Measurements from ENCODE around the gene CHST8. TPM values are rescaled to one million over a fixed set of nuclear protein-coding genes. Genes with fewer than 3 reads are reported as not detected.

CHST8 gene
- total and polyA plus RNA-seq, 2 of the 13 experiments (the other 11 are each of a cell fraction or from before 2014, with no cell fraction given) = not detected

DNA sequence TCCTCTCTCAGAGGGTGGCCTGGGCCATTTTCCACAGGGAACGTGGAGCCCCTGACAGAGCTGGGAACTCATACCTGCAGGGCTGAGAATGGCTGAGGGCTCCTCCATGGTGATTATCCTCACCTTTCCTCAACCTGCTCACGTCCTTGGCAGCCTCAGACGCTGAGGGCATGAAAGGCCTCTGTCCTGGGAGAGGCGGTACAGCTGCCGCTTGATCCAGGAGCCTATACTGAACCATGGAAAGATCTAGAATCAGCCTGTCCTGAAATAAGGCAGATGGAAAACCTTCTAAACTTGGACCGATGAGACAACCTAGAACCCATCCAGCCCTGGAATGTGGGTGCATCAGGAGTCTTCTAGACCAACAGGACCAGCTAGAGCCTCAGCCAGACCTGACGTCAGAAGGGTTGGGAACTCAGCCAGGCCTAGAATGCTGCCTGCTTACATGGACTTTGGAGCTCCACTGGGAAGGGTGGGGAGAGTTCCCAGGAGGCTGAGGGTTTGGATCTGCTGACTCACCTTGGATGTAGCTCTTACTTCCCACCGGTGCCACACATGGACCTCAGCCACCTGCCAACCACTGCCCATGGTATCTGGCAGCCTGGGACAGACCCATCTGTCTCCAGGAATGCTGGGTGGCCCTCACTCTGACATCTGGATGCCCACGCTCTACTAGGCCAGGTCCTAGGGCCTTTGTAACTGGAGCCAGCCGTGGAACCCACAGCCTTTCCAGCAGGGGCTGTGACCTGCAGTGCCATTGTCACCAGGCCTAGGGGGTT is 182.5 kb downstream of the CHST8 start (continued):
- no peak for TF ChIP-seq ZNF383 (CRISPR knock-in tag; IDR thresholded peaks at IDR 0.05; ENCODE audit: borderline replicate concordance)
- TF ChIP-seq, protein P1, sequence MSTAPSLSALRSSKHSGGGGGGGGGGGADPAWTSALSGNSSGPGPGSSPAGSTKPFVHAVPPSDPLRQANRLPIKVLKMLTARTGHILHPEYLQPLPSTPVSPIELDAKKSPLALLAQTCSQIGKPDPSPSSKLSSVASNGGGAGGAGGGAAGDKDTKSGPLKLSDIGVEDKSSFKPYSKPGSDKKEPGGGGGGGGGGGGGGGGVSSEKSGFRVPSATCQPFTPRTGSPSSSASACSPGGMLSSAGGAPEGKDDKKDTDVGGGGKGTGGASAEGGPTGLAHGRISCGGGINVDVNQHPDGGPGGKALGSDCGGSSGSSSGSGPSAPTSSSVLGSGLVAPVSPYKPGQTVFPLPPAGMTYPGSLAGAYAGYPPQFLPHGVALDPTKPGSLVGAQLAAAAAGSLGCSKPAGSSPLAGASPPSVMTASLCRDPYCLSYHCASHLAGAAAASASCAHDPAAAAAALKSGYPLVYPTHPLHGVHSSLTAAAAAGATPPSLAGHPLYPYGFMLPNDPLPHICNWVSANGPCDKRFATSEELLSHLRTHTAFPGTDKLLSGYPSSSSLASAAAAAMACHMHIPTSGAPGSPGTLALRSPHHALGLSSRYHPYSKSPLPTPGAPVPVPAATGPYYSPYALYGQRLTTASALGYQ (CRISPR knock-in tag; IDR thresholded peaks at IDR 0.05) = no peak
- TF ChIP-seq MIER3 (CRISPR knock-in tag; IDR thresholded peaks at IDR 0.05; ENCODE audit: borderline replicate concordance) = peak; percentile 38; the same call in 1 of the 2 replicates
- no peak for TF ChIP-seq ZNF460 (CRISPR knock-in tag; IDR thresholded peaks at IDR 0.05; ENCODE audit: borderline replicate concordance)
- no peak for TF ChIP-seq ZFAT (CRISPR knock-in tag; conservative IDR thresholded peaks at IDR 0.05)
- no peak for TF ChIP-seq SMAD3 (CRISPR knock-in tag; IDR thresholded peaks at IDR 0.05)
- no peak for TF ChIP-seq ZNF598 (CRISPR knock-in tag; IDR thresholded peaks at IDR 0.05; ENCODE audit: borderline replicate concordance)
- no peak for TF ChIP-seq ZKSCAN1 (IDR thresholded peaks at IDR 0.05; ENCODE audit: low read length)
- no peak for TF ChIP-seq ZNF256 (CRISPR knock-in tag; conservative IDR thresholded peaks at IDR 0.05)
- TF ChIP-seq, protein P2, sequence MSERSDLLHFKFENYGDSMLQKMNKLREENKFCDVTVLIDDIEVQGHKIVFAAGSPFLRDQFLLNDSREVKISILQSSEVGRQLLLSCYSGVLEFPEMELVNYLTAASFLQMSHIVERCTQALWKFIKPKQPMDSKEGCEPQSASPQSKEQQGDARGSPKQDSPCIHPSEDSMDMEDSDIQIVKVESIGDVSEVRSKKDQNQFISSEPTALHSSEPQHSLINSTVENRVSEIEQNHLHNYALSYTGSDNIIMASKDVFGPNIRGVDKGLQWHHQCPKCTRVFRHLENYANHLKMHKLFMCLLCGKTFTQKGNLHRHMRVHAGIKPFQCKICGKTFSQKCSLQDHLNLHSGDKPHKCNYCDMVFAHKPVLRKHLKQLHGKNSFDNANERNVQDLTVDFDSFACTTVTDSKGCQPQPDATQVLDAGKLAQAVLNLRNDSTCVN (CRISPR knock-in tag; IDR thresholded peaks at IDR 0.05; ENCODE audit: borderline replicate concordance) = peak; percentile 98
- TF ChIP-seq ZNF619 (CRISPR knock-in tag; IDR thresholded peaks at IDR 0.05) = no peak
- TF ChIP-seq, protein P3, sequence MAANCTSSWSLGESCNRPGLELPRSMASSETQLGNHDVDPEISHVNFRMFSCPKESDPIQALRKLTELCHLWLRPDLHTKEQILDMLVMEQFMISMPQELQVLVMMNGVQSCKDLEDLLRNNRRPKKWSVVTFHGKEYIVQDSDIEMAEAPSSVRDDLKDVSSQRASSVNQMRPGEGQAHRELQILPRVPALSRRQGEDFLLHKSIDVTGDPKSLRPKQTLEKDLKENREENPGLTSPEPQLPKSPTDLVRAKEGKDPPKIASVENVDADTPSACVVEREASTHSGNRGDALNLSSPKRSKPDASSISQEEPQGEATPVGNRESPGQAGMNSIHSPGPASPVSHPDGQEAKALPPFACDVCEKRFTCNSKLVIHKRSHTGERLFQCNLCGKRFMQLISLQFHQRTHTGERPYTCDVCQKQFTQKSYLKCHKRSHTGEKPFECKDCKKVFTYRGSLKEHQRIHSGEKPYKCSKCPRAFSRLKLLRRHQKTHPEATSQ (CRISPR knock-in tag; IDR thresholded peaks at IDR 0.05; ENCODE audit: borderline replicate concordance) = no peak
- no peak for TF ChIP-seq ERF (CRISPR knock-in tag; IDR thresholded peaks at IDR 0.05)
- no peak for TF ChIP-seq FOXP1 (IDR thresholded peaks at IDR 0.05)
- TF ChIP-seq FOXP1 (CRISPR knock-in tag; IDR thresholded peaks at IDR 0.05) = no peak
- no peak for TF ChIP-seq NCOA5 (CRISPR knock-in tag; IDR thresholded peaks at IDR 0.05)
- TF ChIP-seq, protein P4, sequence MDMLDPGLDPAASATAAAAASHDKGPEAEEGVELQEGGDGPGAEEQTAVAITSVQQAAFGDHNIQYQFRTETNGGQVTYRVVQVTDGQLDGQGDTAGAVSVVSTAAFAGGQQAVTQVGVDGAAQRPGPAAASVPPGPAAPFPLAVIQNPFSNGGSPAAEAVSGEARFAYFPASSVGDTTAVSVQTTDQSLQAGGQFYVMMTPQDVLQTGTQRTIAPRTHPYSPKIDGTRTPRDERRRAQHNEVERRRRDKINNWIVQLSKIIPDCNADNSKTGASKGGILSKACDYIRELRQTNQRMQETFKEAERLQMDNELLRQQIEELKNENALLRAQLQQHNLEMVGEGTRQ (IDR thresholded peaks at IDR 0.05; ENCODE audit: low read depth, low read length) = no peak
- TF ChIP-seq, protein P4 (CRISPR knock-in tag; IDR thresholded peaks at IDR 0.05; ENCODE audit: borderline replicate concordance) = no peak
- no peak for TF ChIP-seq ZMAT3 (CRISPR knock-in tag; conservative IDR thresholded peaks at IDR 0.05)
- TF ChIP-seq MEIS1 (CRISPR knock-in tag; IDR thresholded peaks at IDR 0.05; ENCODE audit: borderline replicate concordance) = no peak
- TF ChIP-seq ZNF724P (CRISPR knock-in tag; IDR thresholded peaks at IDR 0.05; ENCODE audit: borderline replicate concordance) = no peak
- TF ChIP-seq RORA (CRISPR knock-in tag; IDR thresholded peaks at IDR 0.05) = no peak
- TF ChIP-seq, protein P5, sequence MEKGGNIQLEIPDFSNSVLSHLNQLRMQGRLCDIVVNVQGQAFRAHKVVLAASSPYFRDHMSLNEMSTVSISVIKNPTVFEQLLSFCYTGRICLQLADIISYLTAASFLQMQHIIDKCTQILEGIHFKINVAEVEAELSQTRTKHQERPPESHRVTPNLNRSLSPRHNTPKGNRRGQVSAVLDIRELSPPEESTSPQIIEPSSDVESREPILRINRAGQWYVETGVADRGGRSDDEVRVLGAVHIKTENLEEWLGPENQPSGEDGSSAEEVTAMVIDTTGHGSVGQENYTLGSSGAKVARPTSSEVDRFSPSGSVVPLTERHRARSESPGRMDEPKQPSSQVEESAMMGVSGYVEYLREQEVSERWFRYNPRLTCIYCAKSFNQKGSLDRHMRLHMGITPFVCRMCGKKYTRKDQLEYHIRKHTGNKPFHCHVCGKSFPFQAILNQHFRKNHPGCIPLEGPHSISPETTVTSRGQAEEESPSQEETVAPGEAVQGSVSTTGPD (CRISPR knock-in tag; IDR thresholded peaks at IDR 0.05) = no peak

All from HepG2 (cell line).